Loucy (cell line): ENCODE measurements around the gene MCC.

Experiments
- CTCF ChIP-seq: fragments of 200-600 bp; sonication (generic); conservative IDR thresholded peaks from 2 replicates; pipeline ENCODE4 v1.5.1; 2014; ENCODE audit warnings: mild to moderate bottlenecking, antibody characterized with exemption, low read length
- EZH2phosphoT487 ChIP-seq: fragments of 200-600 bp; IDR thresholded peaks from 2 replicates; pipeline ENCODE4 v1.6.1; 2018; ENCODE audit warnings: antibody characterized with exemption, mild to moderate bottlenecking, moderate library complexity, borderline replicate concordance

DNA sequence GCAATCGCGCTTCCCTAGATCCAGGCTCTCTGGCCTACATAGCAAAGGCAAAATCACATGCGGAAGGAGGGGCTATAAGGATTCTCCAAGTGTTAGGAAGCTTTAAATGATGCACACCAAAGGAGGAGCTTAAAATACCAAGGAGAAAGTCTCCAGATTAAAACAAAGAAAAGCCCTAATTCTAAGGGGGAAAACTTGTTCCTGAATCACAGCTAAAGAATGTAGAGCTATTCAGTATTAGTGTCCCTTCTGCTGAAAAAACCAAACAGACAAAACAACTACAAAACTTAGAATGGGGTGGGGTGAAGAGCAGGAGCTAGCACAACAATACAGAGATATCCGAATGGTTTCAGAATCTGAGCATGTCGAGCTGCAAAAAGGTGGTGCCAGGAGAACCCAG is 297.9 kb downstream of the MCC start:
- TF ChIP-seq CTCF (no peak), EZH2phosphoT487 (no peak)
